ENCODE results near the gene FMO2.
"Not testable (repeated sequence)": the region's sequence is repeated elsewhere in the genome, so short reads cannot be mapped to it uniquely, and the experiment has no call there.

Gene FMO2

GRCh38 chr1:171226747-171227370 lies 41.8 kb downstream of the FMO2 start:
- no peak for TF ChIP-seq POLR2AphosphoS5 (IDR thresholded peaks at IDR 0.05; ENCODE audit: low read depth, low read length)
- TF ChIP-seq SPI1 (IDR thresholded peaks at IDR 0.05; ENCODE audit: low read depth, low read length): no peak
- TF ChIP-seq PAX5 (IDR thresholded peaks at IDR 0.05; ENCODE audit: insufficient read depth, low read length, severe bottlenecking): no peak
- TF ChIP-seq POLR2A (IDR thresholded peaks at IDR 0.05; ENCODE audit: low read depth, low read length): no peak
- no peak for TF ChIP-seq POU2F2 (IDR thresholded peaks at IDR 0.05; ENCODE audit: low read depth, low read length)
- TF ChIP-seq TAF1 (IDR thresholded peaks at IDR 0.05; ENCODE audit: low read depth, low read length): no peak
- peak; percentile 15 for DNase-seq (ENCODE audit: insufficient read length, low spot score)
- peak; percentile 26 for FAIRE-seq

GRCh38 chr1:171231326-171231725 lies 46.2 kb downstream of the FMO2 start:
- TF ChIP-seq PAX5 (IDR thresholded peaks at IDR 0.05; ENCODE audit: insufficient read depth, low read length, severe bottlenecking) (no peak), POLR2AphosphoS5 (IDR thresholded peaks at IDR 0.05; ENCODE audit: low read depth, low read length) (no peak), POU2F2 (IDR thresholded peaks at IDR 0.05; ENCODE audit: low read depth, low read length) (no peak), SPI1 (IDR thresholded peaks at IDR 0.05; ENCODE audit: low read depth, low read length) (no peak), POLR2A (IDR thresholded peaks at IDR 0.05; ENCODE audit: low read depth, low read length) (no peak), TAF1 (IDR thresholded peaks at IDR 0.05; ENCODE audit: low read depth, low read length) (no peak)
- FAIRE-seq (no peak), DNase-seq (ENCODE audit: insufficient read length, low spot score) (no peak)

DNA sequence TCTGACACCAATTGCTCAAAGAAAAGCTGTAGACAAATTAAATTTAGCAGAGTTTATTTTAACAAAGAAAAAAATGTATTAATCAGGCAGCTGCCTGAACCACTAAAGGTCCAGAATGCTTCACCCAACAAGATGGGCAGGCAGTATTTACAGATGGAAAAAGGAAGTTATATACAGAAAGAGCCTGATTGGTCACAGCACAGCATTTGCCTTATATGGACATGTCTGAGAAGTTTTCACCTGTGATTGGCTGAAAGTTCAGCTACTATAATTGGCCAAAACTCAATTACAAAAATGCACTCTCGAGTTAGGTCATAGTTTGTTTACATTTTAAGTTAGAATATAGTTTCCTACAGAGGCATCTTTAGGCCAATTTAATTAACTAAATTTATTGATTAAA lies 48.1 kb downstream of the FMO2 start:
- no peak for TF ChIP-seq POLR2A (IDR thresholded peaks at IDR 0.05; ENCODE audit: low read depth, low read length)
- no peak for TF ChIP-seq POU2F2 (IDR thresholded peaks at IDR 0.05; ENCODE audit: low read depth, low read length)
- no peak for TF ChIP-seq SPI1 (IDR thresholded peaks at IDR 0.05; ENCODE audit: low read depth, low read length)
- no peak for DNase-seq (ENCODE audit: insufficient read length, low spot score)
- FAIRE-seq: no peak

- FAIRE-seq: not testable (repeated sequence)
Measured at GRCh38 chr1:171236231-171236630, 51.1 kb downstream of the FMO2 start.

DNA sequence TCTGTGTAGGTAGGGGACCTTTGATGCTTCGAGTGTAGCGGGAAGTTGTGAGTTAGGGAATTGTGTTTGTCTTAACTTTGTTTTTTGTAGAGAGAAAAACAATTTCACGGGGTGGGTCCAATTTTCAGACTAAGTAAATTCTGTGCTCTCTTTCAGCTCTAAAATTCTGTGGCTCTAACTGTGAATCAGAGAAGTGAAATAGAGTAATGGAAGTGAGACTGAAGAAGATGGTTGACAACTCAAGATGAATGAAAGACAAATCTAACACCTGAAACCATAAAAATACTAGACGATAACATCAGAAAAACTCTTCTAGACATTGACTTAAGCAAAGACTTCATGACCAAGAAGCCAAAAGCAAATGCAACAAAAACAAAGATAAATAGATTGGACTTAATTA lies 58.8 kb downstream of the FMO2 start:
- TF ChIP-seq POU2F2 (IDR thresholded peaks at IDR 0.05; ENCODE audit: low read depth, low read length) (no peak), TAF1 (IDR thresholded peaks at IDR 0.05; ENCODE audit: low read depth, low read length) (no peak)
- no peak for FAIRE-seq
- no peak for DNase-seq (ENCODE audit: insufficient read length, low spot score)

More at GRCh38 chr1:171236231-171236630, 51.1 kb downstream of the FMO2 start:
- DNase-seq (ENCODE audit: insufficient read length, low spot score): not testable (repeated sequence)

DNA sequence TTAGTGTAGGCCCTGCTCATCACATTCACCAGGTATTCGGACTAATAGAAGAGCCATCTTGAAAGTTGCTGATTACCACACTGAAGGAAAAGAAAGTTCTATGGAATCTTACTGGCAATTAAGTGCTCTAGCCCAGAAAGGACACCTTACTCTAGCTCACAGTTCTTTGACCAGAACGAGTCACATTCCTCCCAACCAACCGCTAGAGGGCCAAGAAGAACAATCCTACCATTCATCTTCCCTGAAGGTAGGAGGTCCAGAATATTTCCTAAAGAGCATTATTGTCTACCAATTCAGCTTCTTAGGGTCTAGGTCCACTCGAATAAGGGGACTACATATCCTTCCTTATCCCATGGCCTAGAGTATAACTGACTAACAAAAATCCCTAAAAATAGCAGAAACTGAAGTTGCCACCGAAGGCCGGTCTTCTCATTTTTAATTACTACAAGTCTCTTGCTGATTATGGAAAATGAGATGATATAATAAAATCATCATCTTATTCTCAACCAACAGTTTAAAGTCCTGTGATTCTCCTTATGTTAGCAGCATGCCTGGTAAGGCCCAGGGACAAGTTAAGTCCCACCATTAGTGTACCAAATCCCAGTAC lies 60.5 kb downstream of the FMO2 start:
- FAIRE-seq (peak; percentile 55), DNase-seq (ENCODE audit: insufficient read length, low spot score) (peak; percentile 21)
- TF ChIP-seq PAX5 (IDR thresholded peaks at IDR 0.05; ENCODE audit: insufficient read depth, low read length, severe bottlenecking): no peak
- no peak for TF ChIP-seq SPI1 (IDR thresholded peaks at IDR 0.05; ENCODE audit: low read depth, low read length)
- TF ChIP-seq POLR2AphosphoS5 (IDR thresholded peaks at IDR 0.05; ENCODE audit: low read depth, low read length): no peak
- no peak for TF ChIP-seq POU2F2 (IDR thresholded peaks at IDR 0.05; ENCODE audit: low read depth, low read length)
- TF ChIP-seq POLR2A (IDR thresholded peaks at IDR 0.05; ENCODE audit: low read depth, low read length): no peak
- no peak for TF ChIP-seq TAF1 (IDR thresholded peaks at IDR 0.05; ENCODE audit: low read depth, low read length)

DNA sequence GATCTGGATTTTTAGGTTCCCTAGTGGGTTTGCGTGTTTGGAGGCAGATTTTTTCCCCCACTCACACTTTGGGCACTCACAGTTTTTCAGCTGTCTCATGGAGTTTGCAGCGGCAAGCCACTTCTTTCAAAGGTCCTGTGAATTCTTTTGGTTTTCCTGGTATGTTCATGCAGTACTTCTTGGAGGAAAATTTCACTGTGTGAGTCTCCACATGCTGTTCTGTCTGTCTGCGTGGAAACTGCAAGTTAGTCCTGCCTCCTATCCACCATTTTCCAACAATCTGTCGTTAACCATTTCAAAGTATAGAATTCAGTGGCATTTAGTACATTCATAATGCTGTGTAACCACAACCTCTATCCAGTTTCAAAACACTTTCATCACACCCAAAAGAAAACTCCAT lies 62.4 kb downstream of the FMO2 start:
- FAIRE-seq (no peak), DNase-seq (ENCODE audit: insufficient read length, low spot score) (no peak)
- TF ChIP-seq POLR2AphosphoS5 (IDR thresholded peaks at IDR 0.05; ENCODE audit: low read depth, low read length) (no peak), TAF1 (IDR thresholded peaks at IDR 0.05; ENCODE audit: low read depth, low read length) (no peak), POLR2A (IDR thresholded peaks at IDR 0.05; ENCODE audit: low read depth, low read length) (no peak), PAX5 (IDR thresholded peaks at IDR 0.05; ENCODE audit: insufficient read depth, low read length, severe bottlenecking) (no peak), POU2F2 (IDR thresholded peaks at IDR 0.05; ENCODE audit: low read depth, low read length) (no peak), SPI1 (IDR thresholded peaks at IDR 0.05; ENCODE audit: low read depth, low read length) (no peak)

- no peak for FAIRE-seq
- DNase-seq (ENCODE audit: insufficient read length, low spot score): no peak
- TF ChIP-seq PAX5 (IDR thresholded peaks at IDR 0.05; ENCODE audit: insufficient read depth, low read length, severe bottlenecking) (no peak), TAF1 (IDR thresholded peaks at IDR 0.05; ENCODE audit: low read depth, low read length) (no peak), POLR2A (IDR thresholded peaks at IDR 0.05; ENCODE audit: low read depth, low read length) (no peak), POLR2AphosphoS5 (IDR thresholded peaks at IDR 0.05; ENCODE audit: low read depth, low read length) (no peak), SPI1 (IDR thresholded peaks at IDR 0.05; ENCODE audit: low read depth, low read length) (no peak), POU2F2 (IDR thresholded peaks at IDR 0.05; ENCODE audit: low read depth, low read length) (no peak)
Measured at GRCh38 chr1:171248302-171248701, 63.2 kb downstream of the FMO2 start, which contains the start of gene FMO1. Gene FMO1, plus strand, starts transcription at chr1:171248494. Its CDS starts 9,594 bp downstream, at chr1:171258088.

- TF ChIP-seq POU2F2 (IDR thresholded peaks at IDR 0.05; ENCODE audit: low read depth, low read length): no peak
- DNase-seq (ENCODE audit: insufficient read length, low spot score): no peak
- FAIRE-seq: no peak
Measured at GRCh38 chr1:171248841-171249240, 63.7 kb downstream of the FMO2 start.

DNA sequence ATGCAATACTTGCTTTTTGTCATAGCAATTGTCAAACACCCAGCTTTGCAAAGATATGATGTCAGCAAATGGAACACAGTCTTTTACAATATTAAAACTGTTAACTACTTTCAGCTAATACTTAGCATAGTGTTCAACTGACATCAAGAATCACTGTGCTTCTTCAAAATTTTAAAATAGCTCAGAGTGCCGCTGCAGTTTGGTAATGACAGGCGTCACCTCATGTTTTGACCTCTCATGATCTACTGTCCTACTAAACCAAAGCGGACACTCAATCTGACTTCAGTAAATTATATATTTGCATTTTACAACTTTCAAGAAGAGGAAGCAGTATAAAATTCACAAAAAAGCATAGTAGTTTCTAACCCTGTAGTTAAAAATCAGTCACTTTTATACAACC lies 65.2 kb downstream of the FMO2 start:
- TF ChIP-seq SPI1 (IDR thresholded peaks at IDR 0.05; ENCODE audit: low read depth, low read length) (no peak), TAF1 (IDR thresholded peaks at IDR 0.05; ENCODE audit: low read depth, low read length) (no peak), PAX5 (IDR thresholded peaks at IDR 0.05; ENCODE audit: insufficient read depth, low read length, severe bottlenecking) (no peak), POU2F2 (IDR thresholded peaks at IDR 0.05; ENCODE audit: low read depth, low read length) (no peak), POLR2A (IDR thresholded peaks at IDR 0.05; ENCODE audit: low read depth, low read length) (no peak), POLR2AphosphoS5 (IDR thresholded peaks at IDR 0.05; ENCODE audit: low read depth, low read length) (no peak)
- DNase-seq (ENCODE audit: insufficient read length, low spot score) (no peak), FAIRE-seq (no peak)
